Glomerular endothelial cell (primary cell): ENCODE data around the gene FBXL7. TPM values are rescaled to one million over a fixed set of nuclear protein-coding genes. Genes with fewer than 3 reads are reported as not detected.

Source experiments
- DNase-seq: peaks from one replicate; pipeline ENCODE4 v3.0.0-alpha.2; 2011; ENCODE audit warnings: low read depth, low spot score; ENCODE audit errors: extremely low read depth
- total RNA-seq: library from RNA; depleted of rRNA; stranded (reverse); fragments of >200 nt; gene quantifications from 2 replicates; pipeline ENCODE4 v1.2.3, GENCODE V29; 2015

FBXL7 gene
- total RNA-seq, 1 donor from 2014 or later, result 41.9 TPM

DNA sequence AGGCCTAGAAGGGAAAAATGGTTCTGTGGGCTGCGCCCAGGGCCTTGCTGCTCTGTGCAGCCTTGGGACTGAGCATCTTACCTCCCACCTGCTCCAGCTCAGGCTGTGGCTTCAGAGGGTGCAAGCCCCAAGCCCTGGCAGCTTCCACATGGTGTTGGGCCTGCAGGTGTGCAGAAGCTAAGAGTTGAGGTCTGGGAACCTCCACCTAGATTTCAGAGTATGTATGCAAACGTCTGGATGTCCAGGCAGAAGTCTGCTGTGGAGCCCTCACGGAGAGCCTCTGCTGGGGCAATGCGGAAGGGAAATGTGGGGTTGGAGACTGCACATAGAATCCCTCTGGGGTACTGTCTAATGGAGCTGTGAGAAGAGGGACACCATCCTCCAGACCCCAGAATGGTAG lies 36.0 kb downstream of the FBXL7 start:
- no peak for DNase-seq

- DNase-seq, result no peak
Observed at GRCh38 chr5:15538516-15538915, 38.5 kb downstream of the FBXL7 start.

DNA sequence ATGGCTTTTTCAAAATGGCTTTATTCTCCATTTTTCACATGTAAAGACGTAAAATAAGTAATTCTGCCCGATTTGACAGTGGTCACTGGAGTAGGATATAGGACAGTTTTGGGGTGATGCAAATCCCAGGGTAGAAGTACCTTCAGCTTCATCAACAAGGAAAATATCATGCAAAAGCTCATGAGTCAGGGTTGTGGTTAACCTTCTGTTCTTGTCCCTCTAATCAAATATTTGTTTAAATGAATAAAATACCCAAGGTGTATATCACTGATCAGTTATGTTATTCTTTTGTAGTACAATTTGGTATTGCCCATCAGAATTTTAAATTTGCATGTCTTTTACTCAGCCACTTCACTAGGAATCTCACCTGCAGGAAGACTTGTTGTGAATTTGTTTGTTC lies 40.0 kb downstream of the FBXL7 start:
- no peak for DNase-seq

GRCh38 chr5:15544039-15544438 lies 44.1 kb downstream of the FBXL7 start:
- no peak for DNase-seq

DNA sequence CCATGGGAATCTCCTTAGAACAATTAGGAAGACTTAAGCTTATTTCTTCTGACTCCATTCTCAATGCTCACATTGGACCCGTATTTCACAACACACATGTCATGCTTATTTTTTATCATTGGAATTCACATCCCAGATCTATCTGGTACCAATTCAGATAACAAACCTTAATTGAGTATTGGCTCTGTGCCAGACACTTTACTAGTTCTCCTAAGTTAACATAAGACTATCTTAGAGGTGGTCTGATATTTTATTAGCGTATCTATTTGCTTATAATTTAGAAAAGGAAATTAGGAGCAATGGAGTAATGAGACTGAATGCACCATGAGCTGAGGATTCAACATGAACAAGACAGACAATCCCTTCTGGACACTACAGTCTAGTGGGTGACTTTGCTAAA lies 45.1 kb downstream of the FBXL7 start:
- DNase-seq, result no peak

GRCh38 chr5:15547261-15547839 lies 47.4 kb downstream of the FBXL7 start:
- no peak for DNase-seq

GRCh38 chr5:15549961-15550360 lies 50.0 kb downstream of the FBXL7 start:
- DNase-seq, result no peak

GRCh38 chr5:15550502-15551112 lies 50.6 kb downstream of the FBXL7 start:
- no peak for DNase-seq

- DNase-seq, result no peak
Observed at GRCh38 chr5:15551113-15551504, 51.1 kb downstream of the FBXL7 start.

DNA sequence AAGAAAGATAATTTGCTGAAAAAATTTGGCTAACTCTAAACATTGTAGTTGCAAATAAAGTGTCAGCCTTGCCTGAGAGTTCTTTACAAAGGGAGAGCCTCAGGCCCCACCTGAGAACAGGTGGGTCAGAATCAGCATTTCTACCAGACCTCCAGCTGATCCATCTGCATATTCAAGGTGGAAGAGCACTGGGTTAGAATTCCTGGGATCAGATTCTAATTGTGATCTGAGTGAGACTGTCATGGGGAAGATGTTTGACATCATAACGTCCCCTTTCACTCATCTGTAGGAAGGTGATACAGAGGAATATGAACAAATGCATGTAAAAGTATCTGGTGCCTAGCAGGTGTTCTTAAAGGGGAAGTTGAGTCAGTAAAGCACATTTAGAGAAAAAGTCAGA lies 54.6 kb downstream of the FBXL7 start:
- no peak for DNase-seq

DNA sequence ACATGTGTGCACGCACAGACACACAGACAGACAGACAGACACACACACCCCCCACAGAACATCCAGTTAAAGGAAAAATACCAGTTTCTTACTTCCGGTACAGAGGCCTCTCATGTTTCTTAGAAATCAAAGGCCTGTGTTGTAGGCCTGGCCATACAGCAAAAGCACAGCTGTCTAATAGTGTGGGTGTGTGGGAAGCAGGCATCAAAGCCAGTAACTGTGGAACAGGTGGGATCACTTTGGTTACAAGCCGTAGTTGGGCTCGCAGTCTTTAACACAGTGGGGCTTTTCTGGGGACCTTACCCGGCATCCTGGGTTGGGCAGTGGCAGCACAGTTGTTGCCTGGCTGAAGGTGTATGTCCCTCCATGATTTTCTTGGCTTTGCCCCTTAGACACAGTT lies 55.2 kb downstream of the FBXL7 start:
- no peak for DNase-seq

- no peak for DNase-seq
Observed at GRCh38 chr5:15558240-15558639, 58.3 kb downstream of the FBXL7 start.

- no peak for DNase-seq
Observed at GRCh38 chr5:15558681-15559080, 58.7 kb downstream of the FBXL7 start.

DNA sequence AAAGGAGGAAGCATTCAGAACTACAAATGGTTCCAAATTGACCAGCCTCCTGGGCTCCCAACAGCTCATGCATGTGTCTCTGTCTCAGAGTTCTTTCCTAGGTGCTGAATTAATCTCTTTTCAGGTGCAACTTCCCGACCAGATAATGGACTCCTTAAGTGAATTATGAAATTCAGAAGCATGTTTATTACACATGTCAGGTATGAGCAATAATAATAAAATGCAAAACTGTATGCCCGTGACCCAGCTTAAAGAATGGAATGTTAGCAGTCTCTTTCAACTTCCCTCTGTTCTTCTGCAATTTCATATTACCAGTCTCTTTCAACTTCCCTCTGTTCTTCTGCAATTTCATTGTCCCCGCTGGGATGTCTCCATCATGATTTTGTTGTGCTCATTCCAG lies 60.4 kb downstream of the FBXL7 start:
- DNase-seq, result no peak

DNA sequence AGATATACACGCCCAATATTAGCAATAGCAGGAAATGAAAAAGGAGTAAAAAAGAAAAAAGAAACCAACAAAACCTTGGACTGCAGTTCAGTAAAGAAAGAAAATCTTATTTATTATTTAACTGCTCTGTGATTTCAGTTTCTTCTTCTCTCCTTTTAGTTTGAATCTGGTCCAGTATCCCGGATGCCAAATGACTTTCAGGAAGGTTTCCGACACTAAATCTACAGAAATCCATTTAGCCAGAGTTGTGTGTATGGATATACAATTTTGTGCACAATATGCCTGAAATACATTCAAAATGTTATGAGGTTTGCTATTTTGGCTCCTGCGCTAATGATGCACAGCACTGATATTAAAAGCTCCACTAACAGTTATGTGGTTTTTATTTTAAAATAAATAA lies 64.5 kb downstream of the FBXL7 start:
- DNase-seq, result no peak

GRCh38 chr5:15564957-15565356 lies 65.0 kb downstream of the FBXL7 start:
- no peak for DNase-seq

DNA sequence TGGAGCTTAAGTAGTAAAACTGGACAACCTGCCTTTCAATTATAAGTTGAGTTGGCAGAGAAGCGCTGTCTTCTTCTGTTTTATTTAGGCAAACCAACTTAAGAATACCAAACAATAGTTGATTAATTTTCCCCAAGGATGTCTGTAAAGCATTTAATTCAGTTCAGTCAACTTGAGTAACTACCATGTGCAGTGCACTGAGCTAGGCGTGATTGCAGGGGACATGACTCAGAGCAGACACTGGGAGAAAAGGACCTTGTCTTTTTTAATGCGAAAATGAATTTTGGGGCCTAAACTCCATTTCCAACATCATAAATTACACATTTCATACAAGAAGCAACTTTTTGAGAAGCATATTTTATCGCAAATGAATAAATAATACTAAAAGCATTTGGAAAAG lies 66.3 kb downstream of the FBXL7 start:
- DNase-seq, result no peak

- no peak for DNase-seq
Observed at GRCh38 chr5:15566789-15567188, 66.8 kb downstream of the FBXL7 start.

- no peak for DNase-seq
Observed at GRCh38 chr5:15570491-15570890, 70.5 kb downstream of the FBXL7 start.

- DNase-seq, result no peak
Observed at GRCh38 chr5:15571081-15571480, 71.1 kb downstream of the FBXL7 start.

DNA sequence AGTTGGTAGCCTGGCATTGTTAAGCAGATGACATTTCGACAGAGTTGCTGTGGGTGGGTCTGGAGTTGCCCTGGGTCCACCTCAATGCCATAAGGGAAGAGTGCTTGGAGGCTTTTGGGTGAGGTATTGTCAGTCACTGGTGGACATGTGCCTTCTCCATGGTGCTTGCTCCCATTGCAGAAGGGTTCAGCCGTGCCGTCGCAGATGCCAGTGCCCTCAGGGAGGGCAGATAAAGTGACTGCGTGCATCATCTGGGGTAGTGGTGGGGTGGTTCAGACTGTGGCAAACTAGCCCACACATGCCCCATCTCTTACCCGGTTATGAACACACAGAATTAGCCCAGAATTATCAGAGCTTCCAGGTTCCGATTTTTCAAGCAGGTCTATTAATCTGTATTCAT lies 71.6 kb downstream of the FBXL7 start:
- no peak for DNase-seq

DNA sequence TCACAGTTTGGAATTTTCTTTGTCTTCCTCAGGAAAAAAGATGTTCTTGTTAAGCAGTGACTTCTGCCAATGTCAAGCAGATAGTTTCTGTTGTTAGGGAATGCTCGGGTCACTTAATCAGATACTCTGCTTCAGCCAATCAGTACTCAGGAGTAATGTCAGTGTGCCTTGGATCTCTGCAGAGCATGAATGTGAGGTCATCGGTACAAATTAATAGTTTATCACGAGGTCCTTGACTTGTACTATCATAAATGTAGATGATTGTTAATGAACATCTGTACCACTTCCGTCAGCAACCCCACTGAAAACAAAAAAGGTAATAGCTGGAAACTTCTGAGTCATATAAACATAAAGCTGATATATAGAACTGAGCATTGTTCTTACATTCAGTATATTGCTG lies 73.6 kb downstream of the FBXL7 start:
- no peak for DNase-seq

- no peak for DNase-seq
Observed at GRCh38 chr5:15574128-15574527, 74.1 kb downstream of the FBXL7 start.
